ENCODE measurements around the gene FOXK2. TPM values are rescaled to one million over a fixed set of nuclear protein-coding genes. Genes with fewer than 3 reads are reported as not detected.
"Not testable (repeated sequence)": the region's sequence is repeated elsewhere in the genome, so short reads cannot be mapped to it uniquely, and the experiment has no call there.

The FOXK2 gene
- total RNA-seq, 2 experiments from 2014 or later = 32.5 to 33.7 TPM

DNA sequence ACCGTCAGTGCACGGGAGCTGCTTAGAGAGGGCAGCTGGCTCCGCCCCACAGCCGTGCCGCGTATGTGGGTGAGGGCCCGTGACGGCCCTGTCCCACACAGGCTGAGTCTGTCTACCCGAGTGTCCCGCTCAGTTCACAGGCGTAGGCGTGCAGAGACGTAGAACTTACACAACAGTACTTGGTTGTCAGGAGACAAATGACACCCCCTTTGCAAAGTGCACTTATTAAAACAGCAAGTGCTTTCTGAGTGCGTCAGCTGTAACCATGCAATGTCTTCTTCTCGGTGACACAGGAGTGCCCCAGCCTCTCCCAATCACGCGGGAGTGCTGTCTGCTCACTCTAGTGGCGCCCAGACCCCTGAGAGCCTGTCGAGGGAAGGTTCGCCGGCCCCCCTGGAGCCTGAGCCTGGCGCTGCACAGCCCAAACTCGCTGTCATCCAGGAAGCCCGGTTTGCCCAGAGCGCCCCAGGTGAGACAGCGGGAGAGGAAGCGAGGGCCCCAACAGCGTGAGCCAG is 64.2 kb downstream of the FOXK2 start:
- H3K4me3 ChIP-seq (ENCODE audit: low read length) = no peak overlapping the region
- no peaks in the 10 kb centered on the region for H3K27me3 ChIP-seq (ENCODE audit: control insufficient read depth in 1 of 2, insufficient read depth in 2 of 2, low read length in 2 of 2)
- no peaks in the 10 kb centered on the region for H3K27me3 Mint-ChIP-seq
- peaks cover 3% of the 10 kb centered on the region for H3K4me1 ChIP-seq (ENCODE audit: insufficient read depth, low read length)
- ATAC-seq (ENCODE audit: poor library complexity) (peak; percentile 81), DNase-seq (peak in 5 of 14 experiments; percentile 27 to 66 (median 39))
- POLR2A ChIA-PET = interaction anchor here (0.9 kb wide), 1 partner anchor 8 kb away, joined by 3 read pairs; no protein-coding TSS in a partner anchor
- peaks cover 9% of the 10 kb centered on the region for H3K4me1 Mint-ChIP-seq (ENCODE audit: low read depth)
- no peaks in the 10 kb centered on the region for H3K9me3 Mint-ChIP-seq
- no peak for TF ChIP-seq CTCF (IDR thresholded peaks at IDR 0.05)
- H3K27ac Mint-ChIP-seq = peak overlapping the region; percentile 82
- intact Hi-C loops (cut with DNase I, micrococcal nuclease) = no loop called here
- H3K36me3 Mint-ChIP-seq (ENCODE audit: low read depth) = peaks cover 49% of the 10 kb centered on the region
- H3K4me3 Mint-ChIP-seq = peak overlapping the region; percentile 60
- H3K9me3 ChIP-seq (ENCODE audit: control insufficient read depth in 1 of 2, insufficient read depth in 1 of 2, low read length in 2 of 2) = no peaks in the 10 kb centered on the region
- H3K36me3 ChIP-seq (ENCODE audit: insufficient read depth, low read length) = peaks cover 39% of the 10 kb centered on the region
- CTCF ChIA-PET = no interaction called here
- H3K27ac ChIP-seq (ENCODE audit: low read depth in 1 of 2, low read length in 2 of 2) = no peak overlapping the region

- H3K9me3 Mint-ChIP-seq; H3K27me3 ChIP-seq (ENCODE audit: control insufficient read depth in 1 of 2, insufficient read depth in 2 of 2, low read length in 2 of 2); H3K4me1 Mint-ChIP-seq (ENCODE audit: low read depth); intact Hi-C loops (cut with DNase I, micrococcal nuclease); H3K4me1 ChIP-seq (ENCODE audit: insufficient read depth, low read length); H3K27me3 Mint-ChIP-seq; POLR2A ChIA-PET; ATAC-seq (ENCODE audit: poor library complexity); H3K4me3 Mint-ChIP-seq; H3K9me3 ChIP-seq (ENCODE audit: control insufficient read depth in 1 of 2, insufficient read depth in 1 of 2, low read length in 2 of 2); H3K4me3 ChIP-seq (ENCODE audit: low read length); CTCF ChIA-PET: not testable (repeated sequence)
- H3K27ac ChIP-seq (ENCODE audit: low read depth in 1 of 2, low read length in 2 of 2) = peak overlapping the region in 1 of 2 donors; percentile 43
- H3K27ac Mint-ChIP-seq = peak overlapping the region; percentile 79
- DNase-seq = peak in 3 of 14 experiments; percentile 24 to 72 (median 39)
- H3K36me3 Mint-ChIP-seq (ENCODE audit: low read depth) = peaks cover 45% of the 10 kb centered on the region
- H3K36me3 ChIP-seq (ENCODE audit: insufficient read depth, low read length) = peaks cover 37% of the 10 kb centered on the region
Observed at GRCh38 chr17:82585935-82586575, 66.5 kb downstream of the FOXK2 start.

DNA sequence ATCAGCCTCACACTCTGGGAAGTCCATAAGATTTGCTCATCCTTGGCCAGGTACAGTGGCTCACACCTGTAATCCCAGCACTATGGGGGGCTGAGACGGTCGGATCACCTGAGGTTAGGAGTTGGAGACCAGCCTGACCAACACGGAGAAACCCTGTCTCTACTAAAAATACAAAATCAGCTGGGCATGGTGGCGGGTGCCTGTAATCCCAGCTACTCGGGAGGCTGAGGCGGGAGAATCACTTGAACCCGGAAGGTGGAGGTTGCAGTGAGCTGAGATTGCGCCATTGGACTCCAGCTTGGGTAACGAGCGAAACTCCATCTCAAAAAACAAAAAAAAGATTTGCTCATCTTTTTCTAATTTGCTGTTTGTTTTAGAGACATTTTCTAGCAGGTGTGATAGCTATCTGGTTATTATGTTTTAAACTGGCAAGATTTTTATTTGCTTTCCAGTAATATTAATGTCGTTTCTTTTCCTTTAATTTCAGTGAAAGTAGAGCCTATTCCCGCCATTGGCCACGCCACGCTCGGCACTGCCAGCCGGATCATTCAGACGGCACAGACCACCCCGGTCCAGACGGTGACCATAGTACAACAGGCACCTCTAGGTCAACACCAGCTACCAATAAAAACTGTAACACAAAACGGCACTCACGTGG is 67.2 kb downstream of the FOXK2 start:
- no peaks in the 10 kb centered on the region for H3K27me3 Mint-ChIP-seq
- DNase-seq (no peak), ATAC-seq (ENCODE audit: poor library complexity) (no peak)
- H3K27ac Mint-ChIP-seq = peak overlapping the region; percentile 61
- TF ChIP-seq CTCF (IDR thresholded peaks at IDR 0.05) = no peak
- H3K4me3 ChIP-seq (ENCODE audit: low read length) = no peak overlapping the region
- peak overlapping the region in 1 of 2 donors; percentile 43 for H3K27ac ChIP-seq (ENCODE audit: low read depth in 1 of 2, low read length in 2 of 2)
- no peaks in the 10 kb centered on the region for H3K27me3 ChIP-seq (ENCODE audit: control insufficient read depth in 1 of 2, insufficient read depth in 2 of 2, low read length in 2 of 2)
- intact Hi-C loops (cut with DNase I, micrococcal nuclease) = no loop called here
- peaks cover 44% of the 10 kb centered on the region for H3K36me3 Mint-ChIP-seq (ENCODE audit: low read depth)
- H3K9me3 ChIP-seq (ENCODE audit: control insufficient read depth in 1 of 2, insufficient read depth in 1 of 2, low read length in 2 of 2) = no peaks in the 10 kb centered on the region
- no peak overlapping the region for H3K4me3 Mint-ChIP-seq
- peaks cover 16% of the 10 kb centered on the region for H3K4me1 Mint-ChIP-seq (ENCODE audit: low read depth)
- peaks cover 5% of the 10 kb centered on the region for H3K4me1 ChIP-seq (ENCODE audit: insufficient read depth, low read length)
- H3K9me3 Mint-ChIP-seq = no peaks in the 10 kb centered on the region
- peaks cover 37% of the 10 kb centered on the region for H3K36me3 ChIP-seq (ENCODE audit: insufficient read depth, low read length)
- ChIA-PET CTCF (no interaction called here), POLR2A (no interaction called here)

Data from CD4-positive, alpha-beta T cell (primary cell).